Parathyroid adenoma (tissue), 2 donors: ENCODE data around the gene CDH4.

Experiments used
- H2AFZ ChIP-seq: fragments of 300-600 bp; sonication (generic); one replicate; pipeline ENCODE4 v1.7.0; 2017; ENCODE audit warnings: antibody characterized with exemption, mild to moderate bottlenecking
- H3K27ac ChIP-seq: fragments of 300-600 bp; sonication (generic); one replicate; pipeline ENCODE4 v1.7.0; 2017
- H3K27me3 ChIP-seq: fragments of 300-600 bp; sonication (generic); one replicate; pipeline ENCODE4 v1.7.0; 2017; ENCODE audit warnings: low read length; ENCODE audit not compliant: control insufficient read depth, insufficient read depth
- H3K36me3 ChIP-seq: fragments of 300-600 bp; sonication (generic); one replicate; pipeline ENCODE4 v1.7.0; 2017; ENCODE audit warnings: low read length; ENCODE audit not compliant: control insufficient read depth, insufficient read depth
- H3K4me1 ChIP-seq: fragments of 300-600 bp; sonication (generic); one replicate; pipeline ENCODE4 v1.7.0; 2017; ENCODE audit warnings: control low read depth
- H3K4me2 ChIP-seq: fragments of 300-600 bp; sonication (generic); one replicate; pipeline ENCODE4 v1.7.0; 2017; ENCODE audit warnings: low read length
- H3K4me3 ChIP-seq: fragments of 300-600 bp; sonication (generic); one replicate; pipeline ENCODE4 v1.7.0; 2017; ENCODE audit warnings: low read depth, low read length
- H3K79me2 ChIP-seq: fragments of 300-600 bp; sonication (generic); one replicate; pipeline ENCODE4 v1.7.0; 2017; ENCODE audit warnings: control low read depth
- H3K9ac ChIP-seq: fragments of 300-600 bp; sonication (generic); one replicate; pipeline ENCODE4 v1.7.0; 2017; ENCODE audit warnings: mild to moderate bottlenecking
- H3K9me3 ChIP-seq: fragments of 300-600 bp; sonication (generic); one replicate; pipeline ENCODE4 v1.7.0; 2017; ENCODE audit warnings: low read length; ENCODE audit not compliant: control insufficient read depth
- CTCF ChIP-seq: fragments of 300-600 bp; sonication (generic); IDR thresholded peaks from one replicate; pipeline ENCODE4 v1.7.0; 2017; ENCODE audit warnings: antibody characterized with exemption, mild to moderate bottlenecking
- donor health status: primary hyperparathyroidism.

The CDH4 gene

DNA sequence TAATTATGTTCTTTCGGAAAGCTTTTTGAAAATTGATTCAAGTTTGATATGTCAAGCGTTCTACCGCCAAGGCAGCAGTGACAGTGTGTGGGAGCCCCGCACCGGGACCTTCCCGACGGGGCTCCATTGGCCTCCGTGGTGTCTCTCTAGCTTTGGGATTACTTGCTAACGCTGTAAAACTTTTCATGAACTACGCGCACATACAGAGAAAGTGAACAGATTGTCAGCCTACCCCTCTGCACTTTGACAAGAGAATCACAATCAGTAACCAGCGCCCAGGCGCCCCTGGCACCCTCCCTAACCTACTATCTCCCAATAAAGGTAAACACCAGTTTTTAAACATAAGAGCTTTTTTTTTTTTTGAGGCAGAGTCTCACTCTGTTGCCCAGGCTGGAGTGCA lies 274.8 kb downstream of the CDH4 start:
- Histone ChIP-seq H3K4me2 (no peak overlapping the region), H3K79me2 (no peaks in the 10 kb centered on the region), H3K27me3 (peaks cover 4% of the 10 kb centered on the region), H2AFZ (no peak overlapping the region), H3K27ac (no peak overlapping the region), H3K9ac (no peak overlapping the region), H3K4me3 (no peak overlapping the region), H3K4me1 (no peaks in the 10 kb centered on the region), H3K36me3 (no peaks in the 10 kb centered on the region), H3K9me3 (no peaks in the 10 kb centered on the region)
- no peak for TF ChIP-seq CTCF

GRCh38 chr20:61527626-61528025 lies 275.6 kb downstream of the CDH4 start:
- no peak for TF ChIP-seq CTCF
- Histone ChIP-seq H3K27ac (no peak overlapping the region), H3K4me1 (no peaks in the 10 kb centered on the region), H3K27me3 (peaks cover 4% of the 10 kb centered on the region), H3K9me3 (no peaks in the 10 kb centered on the region), H3K79me2 (no peaks in the 10 kb centered on the region), H3K9ac (no peak overlapping the region), H3K4me3 (no peak overlapping the region), H3K4me2 (no peak overlapping the region), H3K36me3 (no peaks in the 10 kb centered on the region), H2AFZ (no peak overlapping the region)

DNA sequence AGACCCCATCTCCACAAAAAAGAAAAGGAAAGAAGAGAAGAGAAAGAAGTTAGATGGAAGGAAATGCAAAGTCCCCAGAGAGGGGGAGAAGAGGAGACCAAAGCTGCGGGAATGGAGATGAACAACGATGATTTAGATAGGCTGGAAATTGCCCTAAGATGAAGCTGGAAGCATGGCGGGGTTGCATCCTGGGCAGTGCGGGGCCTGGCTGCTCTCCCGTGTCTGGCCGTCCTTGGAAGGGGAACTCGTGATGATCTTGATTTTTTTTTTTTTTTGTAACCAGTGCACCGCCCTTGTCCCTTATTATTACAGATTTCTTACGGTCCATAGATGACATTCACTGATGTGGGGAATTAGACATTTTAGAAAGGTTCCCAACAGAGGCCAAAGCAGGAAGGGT lies 276.5 kb downstream of the CDH4 start:
- Histone ChIP-seq H3K27me3 (peaks cover 4% of the 10 kb centered on the region), H3K4me2 (no peak overlapping the region), H3K27ac (no peak overlapping the region), H3K4me3 (no peak overlapping the region), H3K9ac (no peak overlapping the region), H3K79me2 (no peaks in the 10 kb centered on the region), H2AFZ (no peak overlapping the region), H3K4me1 (no peaks in the 10 kb centered on the region), H3K36me3 (no peaks in the 10 kb centered on the region), H3K9me3 (no peaks in the 10 kb centered on the region)
- no peak for TF ChIP-seq CTCF

- no peak for TF ChIP-seq CTCF
- no peaks in the 10 kb centered on the region for H3K4me1 ChIP-seq
- H3K4me2 ChIP-seq: no peak overlapping the region
- H3K9ac ChIP-seq: no peak overlapping the region
- H3K27me3 ChIP-seq: peaks cover 4% of the 10 kb centered on the region
- no peaks in the 10 kb centered on the region for H3K9me3 ChIP-seq
- H3K79me2 ChIP-seq: no peaks in the 10 kb centered on the region
- H3K4me3 ChIP-seq: no peak overlapping the region
- H2AFZ ChIP-seq: no peak overlapping the region
- no peak overlapping the region for H3K27ac ChIP-seq
- no peaks in the 10 kb centered on the region for H3K36me3 ChIP-seq
These were observed 277.3 kb downstream of the CDH4 start for GRCh38 chr20:61529354-61529753.

DNA sequence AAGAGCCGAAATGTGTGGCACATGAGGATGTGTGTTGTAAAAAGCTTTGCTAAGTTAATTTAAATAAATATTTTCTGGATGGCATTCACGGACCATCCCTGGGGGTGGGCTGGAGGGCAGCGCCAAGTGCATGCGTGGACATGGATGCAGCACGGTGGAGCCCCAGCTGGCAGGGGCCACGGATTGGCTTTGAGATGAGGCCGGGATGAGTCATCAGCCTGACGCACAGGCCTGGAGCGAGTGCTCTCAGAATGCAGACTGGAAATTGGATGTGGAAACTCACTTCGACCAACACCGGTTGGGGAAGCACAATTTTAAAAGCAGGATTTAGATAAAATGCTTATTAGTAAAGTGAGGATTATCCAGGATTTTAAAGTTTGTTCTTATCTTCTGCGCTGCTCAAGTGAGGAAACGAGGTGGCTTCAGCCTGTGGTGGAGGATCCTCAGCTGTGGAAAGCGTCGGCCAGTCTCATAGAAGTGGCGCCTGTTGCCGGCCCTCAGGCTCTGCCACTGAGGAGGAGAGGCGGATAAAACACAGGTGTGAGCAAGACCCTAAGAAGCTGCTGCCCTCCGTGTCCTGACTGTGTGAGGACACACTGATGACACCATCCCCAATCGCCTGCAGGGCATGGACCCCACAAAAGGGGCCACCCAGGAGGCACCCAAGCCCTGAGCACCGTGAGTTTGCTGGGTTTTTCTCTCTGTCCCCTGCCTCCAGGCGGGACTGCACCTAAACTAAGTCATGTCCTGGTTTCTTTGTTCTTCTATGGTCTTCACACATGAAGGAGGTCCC lies 279.7 kb downstream of the CDH4 start:
- Histone ChIP-seq H3K27me3 (peaks cover 4% of the 10 kb centered on the region), H3K4me1 (no peaks in the 10 kb centered on the region), H2AFZ (no peak overlapping the region), H3K27ac (no peak overlapping the region), H3K4me2 (no peak overlapping the region), H3K79me2 (no peaks in the 10 kb centered on the region), H3K36me3 (no peaks in the 10 kb centered on the region), H3K4me3 (no peak overlapping the region), H3K9me3 (no peaks in the 10 kb centered on the region), H3K9ac (no peak overlapping the region)
- TF ChIP-seq CTCF: no peak
